Stimulated activated CD4-positive, alpha-beta T cell treated with anti-CD3 and anti-CD28 coated beads, Interleukin-1b, Interleukin-23, amount 100 ng/mL, for 24 hours (primary cell): ENCODE measurements around the gene GPR35.
"Not testable (repeated sequence)": the region's sequence is repeated elsewhere in the genome, so short reads cannot be mapped to it uniquely, and the experiment has no call there.

ENCODE experiments used
- DNase-seq, 4 experiments: peaks; one replicate each; pipeline ENCODE4 v3.0.0-alpha.2; 2020; ENCODE audit warnings: low read depth in 4 of 4, low spot score in 1 of 4

The GPR35 gene

DNA sequence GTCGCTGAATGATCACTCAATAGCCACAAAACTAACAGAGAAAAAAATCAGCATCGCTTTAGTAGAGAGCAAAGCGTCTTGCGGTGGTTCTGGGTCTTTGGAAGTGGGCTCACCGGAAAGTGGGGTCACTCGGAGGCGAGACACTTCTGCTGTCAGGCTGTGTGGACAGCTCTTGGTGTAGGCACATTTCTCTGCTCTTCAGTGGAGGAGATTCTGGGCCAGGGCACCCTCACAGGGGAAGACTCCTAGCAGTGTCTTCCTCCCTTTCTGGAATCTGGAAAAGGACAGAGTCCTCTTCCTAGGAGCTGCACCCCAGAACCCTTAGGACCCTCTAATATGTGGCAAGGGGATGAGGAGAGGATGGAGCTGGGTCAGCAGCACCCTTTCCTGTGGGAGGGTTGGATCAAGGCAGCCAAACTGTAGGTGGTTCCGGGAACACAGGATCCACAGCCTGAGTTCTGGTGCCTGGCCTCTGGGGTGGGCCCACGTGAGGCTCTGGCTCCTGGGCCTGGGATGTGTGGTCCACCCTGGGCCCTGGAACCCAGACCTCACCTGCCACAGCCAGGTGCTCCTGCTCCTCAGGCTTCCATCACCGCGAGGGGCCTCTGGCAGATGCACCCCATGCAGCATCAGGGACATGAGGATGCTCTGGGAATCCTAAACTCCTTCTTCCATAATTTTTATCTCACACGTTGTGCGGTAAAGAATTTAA lies 25.1 kb downstream of the GPR35 start:
- DNase-seq = no peak

DNA sequence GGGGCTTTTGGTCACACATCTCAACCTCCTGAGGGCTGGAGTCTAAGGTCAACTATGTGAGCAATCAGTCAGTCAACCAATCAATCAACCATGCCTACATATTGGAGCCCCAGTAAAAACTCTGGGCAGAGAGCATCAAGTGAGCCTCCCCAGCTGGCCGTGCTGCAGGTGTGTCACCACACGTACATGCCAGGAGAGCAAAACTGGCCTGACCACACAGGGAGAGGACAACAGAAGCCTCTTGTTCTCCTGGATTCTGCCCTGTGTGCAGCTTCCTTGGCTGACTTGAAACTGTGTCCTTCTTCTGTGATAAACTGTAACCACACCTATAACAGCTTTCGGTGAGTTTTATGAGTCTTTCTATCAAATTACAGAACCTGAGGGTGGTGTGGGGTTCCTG lies 25.9 kb downstream of the GPR35 start:
- DNase-seq = no peak

DNA sequence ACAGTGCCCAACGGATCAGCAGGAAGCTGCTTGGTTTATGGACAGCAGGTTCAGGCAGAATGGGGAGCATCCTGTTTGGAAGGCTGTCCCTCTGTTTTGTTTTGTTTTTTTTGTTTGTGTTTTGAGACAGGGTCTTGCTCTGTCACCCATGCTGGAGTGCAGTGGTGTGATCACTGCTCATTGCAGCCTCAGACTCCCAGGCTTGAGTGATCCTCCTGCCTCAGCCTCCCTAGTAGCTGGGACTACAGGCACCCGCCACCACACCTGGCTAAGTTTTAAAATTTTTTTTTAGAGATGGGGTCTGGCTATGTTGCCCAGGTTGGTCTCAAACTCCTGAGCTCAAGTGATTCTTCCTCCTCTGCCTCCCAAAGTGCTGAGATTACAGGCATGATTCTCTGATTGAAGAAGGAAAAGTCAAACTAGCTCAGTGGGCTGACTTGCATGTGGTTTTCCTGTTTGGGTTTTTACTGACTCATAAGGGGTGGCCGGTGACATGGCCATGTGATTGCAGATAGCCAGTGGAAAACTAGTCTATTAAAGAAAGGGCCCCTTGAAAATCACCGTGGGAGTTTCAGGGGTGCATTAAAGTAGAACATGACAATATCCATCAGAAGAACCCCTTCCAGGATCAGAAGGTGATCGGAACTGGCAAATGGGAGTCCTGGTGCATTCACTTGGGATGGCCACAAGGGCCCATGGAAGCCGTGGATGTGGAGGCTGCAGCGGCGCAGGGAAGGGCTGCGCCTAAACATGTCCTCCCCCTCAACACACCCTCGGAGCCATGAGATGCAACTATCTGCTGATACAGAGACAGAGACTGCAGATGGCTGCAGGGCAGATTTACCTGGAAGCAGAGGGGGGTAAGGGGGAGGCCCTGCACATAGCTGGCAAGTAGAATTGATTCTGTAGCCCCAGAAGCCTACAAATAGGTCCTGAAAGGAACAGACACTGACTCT lies 30.9 kb downstream of the GPR35 start:
- no peak for DNase-seq

DNA sequence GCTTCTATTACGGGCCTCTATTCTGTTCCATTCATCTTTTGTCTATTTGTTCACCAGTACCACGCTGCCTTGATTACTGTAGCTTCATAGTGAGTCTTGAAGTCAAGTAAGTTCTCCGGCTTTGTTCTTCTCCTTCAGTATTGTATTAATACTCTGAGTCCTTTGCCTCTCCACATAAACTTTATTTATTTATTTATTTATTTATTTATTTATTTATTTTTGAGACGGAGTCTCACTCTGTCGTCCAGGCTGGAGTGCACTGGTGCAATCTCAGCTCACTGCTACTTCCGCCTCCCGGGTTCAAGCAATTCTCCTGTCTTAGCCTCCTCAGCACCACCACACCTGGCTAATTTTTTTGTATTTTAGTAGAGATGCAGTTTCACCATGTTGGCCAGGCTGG lies 34.6 kb downstream of the GPR35 start:
- not testable (repeated sequence) for DNase-seq

DNA sequence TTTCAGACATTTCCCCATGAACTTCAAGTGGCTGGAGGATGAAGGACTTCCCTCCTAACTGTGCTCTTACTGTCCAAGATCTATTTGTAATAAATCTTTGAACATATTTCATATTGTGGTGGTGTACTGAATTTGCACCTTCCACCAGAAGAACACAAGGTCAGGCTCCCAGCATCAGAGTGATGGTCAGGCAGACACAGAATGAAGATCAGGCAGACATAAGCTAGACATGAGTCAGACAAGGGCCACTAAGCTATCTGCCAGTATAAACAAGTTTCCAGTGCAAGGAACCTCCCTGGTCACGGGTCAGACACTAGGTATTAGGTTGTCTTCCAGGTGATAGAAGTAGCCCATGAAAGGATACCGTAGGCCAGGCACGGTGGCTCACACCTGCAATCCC lies 37.4 kb downstream of the GPR35 start:
- no peak for DNase-seq

DNA sequence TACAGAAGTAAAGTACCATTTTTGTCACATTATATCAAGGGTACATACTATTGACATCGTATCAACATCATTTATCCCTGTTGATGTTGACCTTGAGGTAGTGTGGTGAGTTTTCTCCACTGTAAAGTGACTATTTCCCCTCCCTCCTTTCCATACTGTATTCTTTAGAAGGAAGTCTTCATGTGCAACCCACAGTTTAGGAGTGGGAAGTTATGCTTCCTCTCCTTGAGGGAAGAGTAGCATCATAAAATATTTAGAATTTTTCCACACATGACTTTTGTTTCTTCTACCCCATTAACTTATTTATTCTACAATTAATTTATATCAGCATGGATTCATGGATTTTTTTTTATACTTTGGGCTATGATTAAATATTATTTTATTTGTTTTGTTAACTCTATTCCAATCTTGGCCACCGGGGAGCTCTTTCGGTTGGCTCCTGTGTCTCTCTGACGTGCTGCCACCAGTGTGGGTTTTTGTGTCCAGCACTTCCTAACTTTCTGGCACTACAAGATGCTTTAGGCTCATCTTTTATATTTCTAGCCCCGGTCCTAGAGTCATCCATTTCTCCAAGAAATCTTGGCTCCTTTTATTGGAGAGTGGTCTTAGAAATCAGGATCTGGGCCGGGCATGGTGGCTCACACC lies 38.4 kb downstream of the GPR35 start:
- DNase-seq = no peak

DNA sequence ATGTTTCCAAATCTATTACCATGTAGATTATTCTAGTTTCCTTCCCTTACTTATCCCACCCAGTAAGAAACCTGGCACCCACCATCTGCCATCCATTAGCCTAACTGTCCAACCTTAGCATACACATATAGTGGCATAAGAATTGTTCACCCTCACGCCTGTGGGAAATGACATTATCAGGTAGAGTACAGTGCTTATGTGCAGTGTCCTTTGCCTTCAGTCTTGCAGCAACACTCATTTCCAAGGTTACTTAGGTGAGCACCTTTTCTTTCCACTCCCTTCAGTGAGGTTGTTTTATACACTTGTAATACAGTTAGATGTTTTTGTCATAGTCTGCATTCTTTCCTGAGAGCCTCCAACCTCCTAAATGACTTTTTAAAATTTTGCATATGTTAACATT lies 39.3 kb downstream of the GPR35 start:
- DNase-seq = no peak

DNA sequence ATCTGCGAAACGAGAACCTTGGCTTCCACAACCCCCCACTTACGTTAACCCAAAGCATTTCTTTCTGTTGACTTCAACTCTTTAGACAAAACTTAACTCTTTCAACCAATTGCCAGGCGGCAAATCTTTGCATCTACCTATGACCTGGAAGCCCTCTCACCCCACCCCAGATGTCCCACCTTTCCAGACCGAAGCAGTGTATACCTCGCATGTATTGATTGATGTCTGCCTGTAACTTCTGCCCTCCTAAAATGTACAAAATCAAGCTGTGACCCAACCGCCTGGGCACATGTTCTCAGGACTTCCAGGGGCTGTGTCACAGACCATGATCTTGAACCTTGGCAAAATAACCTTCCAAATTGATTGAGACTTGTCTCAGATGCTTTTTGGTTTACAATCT lies 45.1 kb downstream of the GPR35 start:
- no peak for DNase-seq

DNA sequence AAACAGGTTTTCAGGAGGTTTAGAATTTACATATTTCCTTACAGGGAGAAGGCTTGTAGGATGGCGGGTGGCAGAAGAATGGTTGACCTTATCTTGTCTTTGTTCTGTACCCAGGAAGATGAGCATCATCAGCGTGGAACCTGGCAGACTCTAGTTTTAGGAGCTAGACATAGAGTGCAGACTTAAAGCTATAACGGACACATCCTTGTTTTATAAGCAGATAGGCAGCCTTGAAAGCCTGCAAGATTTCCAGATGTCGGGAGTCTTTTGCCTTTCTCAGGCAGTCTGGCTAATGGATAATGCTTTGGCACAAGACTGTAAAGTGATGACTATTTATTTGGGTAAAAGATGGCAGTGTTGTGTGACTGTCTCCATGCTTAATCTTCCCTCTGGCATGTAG lies 45.7 kb downstream of the GPR35 start:
- DNase-seq = no peak

DNA sequence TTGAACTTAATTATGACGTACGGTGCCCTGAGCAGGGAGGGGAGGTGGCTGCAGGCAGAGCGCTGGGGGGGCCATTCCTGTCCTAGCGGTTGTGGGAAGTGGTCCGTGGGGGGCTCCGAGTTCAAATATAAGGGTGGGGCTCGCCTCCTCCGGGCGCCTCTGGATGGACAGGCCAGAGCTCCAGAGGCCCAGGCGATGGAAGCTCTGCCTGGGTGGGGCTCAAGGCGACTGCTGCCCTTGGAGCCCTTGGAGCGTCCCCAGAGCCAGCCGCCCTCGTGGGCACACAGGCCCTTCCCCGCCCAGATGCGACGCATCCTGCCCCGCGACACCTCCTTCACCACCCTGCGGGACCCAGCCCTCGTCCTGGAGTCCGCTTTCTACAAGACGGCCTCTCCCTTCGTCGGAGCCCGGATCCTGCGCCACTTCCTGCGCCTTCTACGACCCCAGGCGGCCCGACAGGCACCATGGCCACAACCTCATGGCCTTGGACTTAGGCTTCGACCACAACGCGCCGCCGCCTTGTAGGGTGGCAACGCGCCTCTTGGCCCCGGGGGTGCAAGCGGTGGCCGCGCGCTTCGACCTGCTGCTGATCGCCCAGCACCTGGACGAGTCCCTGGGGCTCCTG lies 46.9 kb downstream of the GPR35 start:
- DNase-seq = no peak

DNA sequence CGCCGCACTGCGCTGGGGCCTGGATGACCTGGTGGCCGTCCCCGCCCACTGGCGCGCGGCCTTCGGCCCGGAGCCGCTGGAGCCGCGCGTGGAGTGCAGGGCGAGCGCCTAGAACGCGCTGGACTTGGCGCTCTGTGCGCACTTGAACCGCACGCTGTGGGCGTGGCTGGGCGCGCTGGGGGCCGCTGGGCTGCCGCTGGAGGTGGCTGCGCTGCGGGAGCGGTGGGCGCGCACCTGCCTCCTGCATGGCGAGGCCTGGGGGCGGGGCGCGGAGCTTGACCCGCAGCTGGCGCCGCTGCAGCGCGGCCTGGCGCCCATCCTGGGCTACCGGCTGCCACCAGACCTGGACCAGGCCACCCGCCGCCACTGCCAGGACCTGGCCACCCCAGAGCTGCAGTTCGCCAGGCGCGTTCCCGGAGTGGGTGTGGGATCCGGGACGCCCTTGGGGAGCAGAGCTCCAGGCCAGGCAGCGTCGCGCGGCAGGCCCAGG lies 47.5 kb downstream of the GPR35 start:
- no peak for DNase-seq

DNA sequence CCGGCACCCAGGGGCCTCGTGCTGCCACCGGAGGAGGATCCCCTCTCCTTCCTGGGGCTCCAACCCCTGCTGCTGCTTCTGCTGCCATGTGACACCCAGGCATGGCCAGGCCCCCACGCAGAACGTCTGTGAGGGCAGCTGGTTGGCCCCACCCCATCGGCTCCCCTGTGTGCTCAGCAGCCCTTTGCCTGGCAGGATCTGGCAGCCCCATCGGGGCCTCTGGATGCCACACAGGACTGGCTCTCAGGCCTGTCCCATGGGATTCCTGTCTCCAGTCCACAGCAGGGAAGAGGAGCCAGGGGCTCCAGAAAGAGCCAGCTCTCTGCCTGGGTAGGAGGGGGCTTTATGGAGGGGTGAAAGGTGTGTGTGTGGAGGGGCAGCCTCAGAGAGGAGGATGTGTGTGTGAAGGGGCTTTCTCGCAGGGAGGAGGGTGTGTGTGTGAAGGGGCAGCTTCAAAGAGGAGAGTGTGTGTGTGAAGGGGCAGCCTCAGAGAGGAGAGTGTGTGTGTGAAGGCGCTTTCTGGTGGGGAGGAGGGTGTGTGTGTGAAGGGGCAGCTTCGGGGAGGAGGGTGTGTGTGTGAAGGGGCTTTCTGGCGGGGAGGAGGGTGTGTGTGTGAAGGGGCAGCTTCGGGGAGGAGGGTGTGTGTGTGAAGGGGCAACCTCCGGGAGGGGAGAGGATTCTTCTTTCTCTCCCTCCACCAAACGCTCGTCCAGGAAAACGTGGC lies 49.3 kb downstream of the GPR35 start:
- DNase-seq = not testable (repeated sequence)

DNA sequence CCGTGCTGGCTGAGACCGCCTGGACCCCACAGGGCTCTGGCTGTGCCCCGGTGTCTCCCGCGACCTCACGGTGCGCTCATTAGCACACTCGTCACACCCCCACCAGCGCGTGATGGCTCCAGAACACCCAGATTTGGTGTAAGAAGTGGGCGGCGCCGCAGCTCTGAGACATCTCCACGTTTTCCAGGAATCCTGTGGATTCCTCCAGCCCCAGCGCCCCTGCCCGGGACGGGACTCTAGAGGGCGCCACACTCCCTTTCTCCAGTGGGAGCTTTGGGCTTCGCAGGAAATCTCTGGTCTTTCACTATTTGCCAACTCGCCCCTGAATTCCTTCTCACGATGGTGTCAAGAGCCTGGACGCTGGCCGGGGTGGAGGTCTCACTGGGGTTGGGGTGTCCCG lies 50.1 kb downstream of the GPR35 start:
- not testable (repeated sequence) for DNase-seq

DNA sequence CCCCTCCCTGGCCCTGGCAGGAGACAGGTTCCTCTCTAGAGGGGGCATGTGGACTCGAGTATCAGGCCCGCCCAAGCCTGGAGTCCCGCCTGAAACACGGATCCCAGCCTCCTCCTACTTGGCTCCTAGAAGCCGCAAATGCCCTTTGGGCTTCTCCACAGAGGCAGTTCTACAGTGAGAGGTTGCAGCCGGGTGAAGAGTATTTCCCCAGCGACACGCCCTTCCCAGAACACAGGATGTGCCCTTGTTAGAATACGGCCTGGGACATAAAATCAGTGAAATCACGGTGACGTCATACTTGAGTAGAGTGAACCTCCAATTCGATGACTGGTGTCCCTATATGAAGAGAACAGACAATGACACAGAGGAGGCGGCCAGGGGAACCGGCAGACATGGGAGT lies 52.8 kb downstream of the GPR35 start:
- DNase-seq = not testable (repeated sequence)

DNA sequence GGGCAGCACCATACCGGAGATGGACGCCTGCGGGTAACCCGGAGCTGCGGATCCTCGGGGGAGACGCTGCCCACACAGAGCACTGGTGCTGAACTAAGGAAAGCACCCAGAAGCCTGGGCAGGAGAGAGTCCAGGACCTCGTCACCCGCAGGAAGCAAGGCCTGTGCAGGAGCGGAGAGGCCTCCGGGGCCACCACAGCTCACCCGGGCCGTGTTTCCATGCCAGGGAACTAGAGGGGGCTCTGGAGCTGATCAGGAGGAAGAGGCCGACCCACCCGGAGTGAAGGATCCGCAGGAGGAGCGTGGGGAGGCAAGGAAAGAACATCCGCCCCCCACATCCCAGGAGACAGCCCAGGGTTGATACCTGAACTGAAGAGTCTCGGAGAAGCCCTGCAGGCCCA lies 53.6 kb downstream of the GPR35 start:
- not testable (repeated sequence) for DNase-seq

DNA sequence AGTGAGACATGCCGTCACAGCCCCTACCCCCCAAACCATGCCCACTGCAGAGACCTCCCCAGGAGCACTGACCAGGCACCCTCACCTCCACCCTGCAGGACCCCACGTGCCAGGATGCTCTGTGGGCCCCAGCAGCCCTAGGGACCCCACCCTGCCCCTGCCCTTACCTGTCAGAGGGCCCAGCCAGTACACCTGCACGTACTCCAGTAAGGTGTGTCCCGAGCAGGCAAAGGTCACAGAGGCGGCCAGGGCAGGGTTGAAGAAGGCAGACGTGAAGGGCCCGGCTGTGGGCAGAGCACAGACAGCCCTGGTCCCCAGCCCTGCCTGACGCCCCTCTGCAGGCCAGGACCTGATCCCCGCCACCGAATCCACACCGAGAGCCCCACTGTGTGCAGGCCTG lies 54.9 kb downstream of the GPR35 start:
- DNase-seq = not testable (repeated sequence)
